IMR-90 (cell line): Measurements from ENCODE around the gene FABP6. TPM values are rescaled to one million over a fixed set of nuclear protein-coding genes. Genes with fewer than 3 reads are reported as not detected.

Experiments used
- ATAC-seq: fragments of 200-7000 bp; cut with Tn5 transposase; 2 replicates; pipeline ENCODE4 v1.9.1; 2020; ENCODE audit warnings: low read depth, mild to moderate bottlenecking, moderate library complexity
- BruUV-seq: library from RNA; stranded (reverse); fragments of 400-500 nt; replicated peaks from 2 replicates; lab custom pipeline; 2021; lab: Mats Ljungman, UMichigan
- CTCF ChIA-PET: fragments of 300-600 bp; formaldehyde crosslinking; extraction: SDS; loops from one replicate; lab custom pipeline; 2021; ENCODE audit warnings: antibody characterized with exemption; lab: Yijun Ruan, JAX
- POLR2A ChIA-PET: fragments of 300-600 bp; sonication (Branson Sonifier 250); formaldehyde crosslinking; loops from one replicate; lab custom pipeline; 2022; ENCODE audit warnings: antibody characterized with exemption; ENCODE audit not compliant: unreplicated experiment; lab: Charles Lee
- DNase-seq: peaks from one replicate; pipeline ENCODE4 v3.0.0; 2013
- H2AFZ ChIP-seq: replicated peaks from 2 replicates; pipeline ENCODE3; 2013; ENCODE audit warnings: low read length, mild to moderate bottlenecking; ENCODE audit not compliant: poor library complexity
- H2AK5ac ChIP-seq: 2 replicates; pipeline ENCODE4 v1.6.1; 2013; ENCODE audit warnings: low read depth, low read length, inconsistent platforms
- H2AK9ac ChIP-seq: replicated peaks from 2 replicates; pipeline ENCODE3; 2013; ENCODE audit warnings: mild to moderate bottlenecking, low read depth, low read length, moderate library complexity; ENCODE audit not compliant: poor library complexity
- H2BK120ac ChIP-seq: 2 replicates; pipeline ENCODE4 v1.6.1; 2013; ENCODE audit warnings: low read depth, low read length, inconsistent platforms
- H2BK15ac ChIP-seq: 3 replicates; pipeline ENCODE4 v1.6.1; 2013; ENCODE audit warnings: low read depth, low read length, inconsistent platforms
- H2BK20ac ChIP-seq: 2 replicates; pipeline ENCODE4 v1.6.1; 2013; ENCODE audit warnings: low read depth, mild to moderate bottlenecking, inconsistent platforms, low read length, moderate library complexity
- H2BK5ac ChIP-seq: 2 replicates; pipeline ENCODE4 v1.6.1; 2013; ENCODE audit warnings: mild to moderate bottlenecking, low read depth, low read length, inconsistent platforms; ENCODE audit not compliant: poor library complexity, severe bottlenecking
- H3K14ac ChIP-seq: replicated peaks from 2 replicates; pipeline ENCODE4 v1.6.1; 2013; ENCODE audit warnings: low read depth, low read length, inconsistent platforms
- H3K18ac ChIP-seq: 2 replicates; pipeline ENCODE4 v1.6.1; 2013; ENCODE audit warnings: low read depth, low read length, control low read depth
- H3K23ac ChIP-seq: 2 replicates; pipeline ENCODE4 v1.6.1; 2013; ENCODE audit warnings: low read depth, low read length, inconsistent platforms
- H3K27ac ChIP-seq: 2 replicates; pipeline ENCODE4 v1.5.1; 2013; ENCODE audit warnings: mild to moderate bottlenecking, control low read depth, low read length; ENCODE audit not compliant: insufficient read depth
- H3K27me3 ChIP-seq: 2 replicates; pipeline ENCODE4 v1.6.1; 2013; ENCODE audit warnings: low read length; ENCODE audit not compliant: control insufficient read depth, insufficient read depth
- H3K36me3 ChIP-seq: 2 replicates; pipeline ENCODE4 v1.6.1; 2013; ENCODE audit warnings: low read length, mixed read lengths; ENCODE audit not compliant: control insufficient read depth, insufficient read depth
- H3K4ac ChIP-seq: 2 replicates; pipeline ENCODE4 v1.6.1; 2013; ENCODE audit warnings: low read depth, low read length, inconsistent platforms
- H3K4me1 ChIP-seq: 2 replicates; pipeline ENCODE4 v1.6.1; 2013; ENCODE audit warnings: low read length, mixed read lengths; ENCODE audit not compliant: control insufficient read depth, insufficient read depth
- H3K4me2 ChIP-seq: 2 replicates; pipeline ENCODE4 v1.6.1; 2013; ENCODE audit warnings: low read depth, mild to moderate bottlenecking, control low read depth, low read length, moderate library complexity
- H3K4me3 ChIP-seq: 2 replicates; pipeline ENCODE4 v1.5.1; 2013; ENCODE audit warnings: low read depth, mild to moderate bottlenecking, control low read depth, low read length, moderate library complexity; ENCODE audit not compliant: insufficient read depth
- H3K56ac ChIP-seq: 2 replicates; pipeline ENCODE4 v1.6.1; 2013; ENCODE audit warnings: low read length, inconsistent platforms; ENCODE audit not compliant: insufficient read depth; ENCODE audit errors: extremely low read depth
- H3K79me1 ChIP-seq, 2 experiments: 2 replicates each; pipeline ENCODE4 v1.6.1; 2013; ENCODE audit warnings: low read length in 2 of 2, inconsistent platforms in 1 of 2, low read depth in 1 of 2
- H3K9ac ChIP-seq: 2 replicates; pipeline ENCODE4 v1.6.1; 2013; ENCODE audit warnings: low read depth, low read length, control low read depth
- H3K9me1 ChIP-seq: 2 replicates; pipeline ENCODE4 v1.6.1; 2013; ENCODE audit warnings: low read length, inconsistent platforms; ENCODE audit not compliant: insufficient read depth
- H3K9me3 ChIP-seq: 2 replicates; pipeline ENCODE4 v1.6.1; 2013; ENCODE audit warnings: low read length; ENCODE audit not compliant: control insufficient read depth, insufficient read depth
- H4K20me1 ChIP-seq: 2 replicates; pipeline ENCODE4 v1.6.1; 2013; ENCODE audit warnings: low read length, inconsistent platforms; ENCODE audit not compliant: insufficient read depth
- H4K5ac ChIP-seq: 2 replicates; pipeline ENCODE4 v1.6.1; 2013; ENCODE audit warnings: mild to moderate bottlenecking, low read depth, low read length, control low read depth
- H4K8ac ChIP-seq, 2 experiments: 2 replicates each; pipeline ENCODE4 v1.6.1; 2013; ENCODE audit warnings: low read depth in 2 of 2, low read length in 2 of 2, control low read depth in 1 of 2, inconsistent platforms in 1 of 2
- H4K91ac ChIP-seq: 2 replicates; pipeline ENCODE4 v1.6.1; 2013; ENCODE audit warnings: low read depth, low read length, inconsistent platforms; ENCODE audit not compliant: insufficient read depth
- BHLHE40 ChIP-seq: fragments of 150-350 bp; IDR thresholded peaks from 2 replicates; pipeline ENCODE4 v1.6.1; 2016; ENCODE audit warnings: mild to moderate bottlenecking, low read depth, low read length
- CTCF ChIP-seq: conservative IDR thresholded peaks from 2 replicates; pipeline ENCODE4 v1.5.1; 2012; ENCODE audit warnings: mild to moderate bottlenecking, low read depth, low read length, improper control_type of control experiment
- WGBS, 2 experiments: methylation state at CpG; one replicate each; pipeline versions ENCODE4 v1.1.5 to v1.1.7; 2013; ENCODE audit warnings: missing lambda C conversion rate in 2 of 2; ENCODE audit not compliant: insufficient read length in 1 of 2; ENCODE audit errors: extremely low coverage in 2 of 2; 5-methylcytosine and 5-hydroxymethylcytosine counted together
- dilution Hi-C: fragments of 300-500 bp; cut with HindIII; formaldehyde crosslinking; loops from one replicate; pipeline ENCODE4 v1.14.3; 2018; ENCODE audit warnings: low sequenced_read_pairs; ENCODE audit not compliant: unreplicated experiment
- in situ Hi-C: fragments of 300-500 bp; cut with MboI; formaldehyde crosslinking; loops from 3 replicates; pipeline ENCODE4 v1.14.3; 2019; ENCODE audit warnings: low sequenced_read_pairs, inconsistent platforms, mixed read lengths
- intact Hi-C: fragments of 100-400 bp; cut with micrococcal nuclease; formaldehyde crosslinking; loops from 2 replicates; pipeline ENCODE4 v1.10.0; 2022
- polyA plus RNA-seq, 3 experiments: library from polyadenylated mRNA; depleted of rRNA; stranded (reverse); fragments of >200 nt; gene quantifications; 2 replicates each; pipeline ENCODE4 v1.2.3, GENCODE V29; 2012; ENCODE audit warnings: low replicate concordance in 1 of 3
- total RNA-seq: library from RNA; depleted of rRNA; stranded (reverse); fragments of >200 nt; gene quantifications from 2 replicates; pipeline ENCODE4 v1.2.3, GENCODE V29; 2012

Gene FABP6
- total and polyA plus RNA-seq, 2 of the 4 experiments (the other 2 are of a cell fraction) = not detected

- ChIA-PET POLR2A (interaction anchor here (0.6 kb wide), 1 partner anchor 10 kb away, joined by 3 read pairs; no protein-coding TSS in a partner anchor), CTCF (interaction anchor here (0.8 kb wide), 1 partner anchor 10 kb away, joined by 3 read pairs; no protein-coding TSS in a partner anchor)
- Histone ChIP-seq H2AK9ac (no peak overlapping the region), H3K56ac (no peak overlapping the region), H2BK120ac (no peak overlapping the region), H3K4me3 (no peak overlapping the region), H2BK5ac (no peak overlapping the region), H3K79me1 (no peaks in the 10 kb centered on the region), H4K20me1 (no peaks in the 10 kb centered on the region), H3K9ac (no peak overlapping the region), H4K91ac (no peak overlapping the region), H3K23ac (no peak overlapping the region), H3K27me3 (no peaks in the 10 kb centered on the region; the same call in 1 of the 2 replicates), H3K36me3 (no peaks in the 10 kb centered on the region), H2AK5ac (no peak overlapping the region), H3K4ac (no peak overlapping the region), H3K4me2 (no peak overlapping the region), H2AFZ (no peak overlapping the region), H2BK15ac (no peak overlapping the region), H3K9me1 (0 out of 2 replicates have a peak, but pooled peaks cover 2% of the 10 kb centered on the region), H4K5ac (no peak overlapping the region), H4K8ac (no peak overlapping the region), H3K18ac (no peak overlapping the region), H2BK20ac (no peak overlapping the region), H3K4me1 (no peaks in the 10 kb centered on the region), H3K27ac (no peak overlapping the region), H3K9me3 (no peaks in the 10 kb centered on the region), H3K14ac (no peak overlapping the region)
- dilution Hi-C loops (no loop called here), intact Hi-C loops (no loop called here), in situ Hi-C loops (no loop called here)
- TF ChIP-seq BHLHE40 = no peak
- no peak for TF ChIP-seq CTCF
- no TSS peak for BruUV-seq
- no CpG with 5 or more reads among the region's 3 CpGs for WGBS, 2 experiments
- ATAC-seq (no peak), DNase-seq (no peak)
Observed at GRCh38 chr5:160242145-160242544, 12.8 kb downstream of the FABP6 start.
